Adrenal gland (tissue), 5 donors: Measurements from ENCODE around the gene ERICH6.

ENCODE experiments used
- POLR2A ChIP-seq, 2 donors: fragments of 450-650 bp; IDR thresholded peaks; one replicate each; pipeline ENCODE4 v1.6.1; 2017; ENCODE audit warnings: antibody characterized with exemption in 2 of 2, mild to moderate bottlenecking in 2 of 2, moderate library complexity in 1 of 2
- TF ChIP-seq, protein P1 (sequence below), 6 experiments: fragments of 450-650 bp in 4 of 6; fragments of 200-600 bp in 2 of 6; sonication (generic) in 1 of 6; IDR thresholded peaks; 1 replicate in 5 of 6; 2 replicates in 1 of 6; pipeline versions ENCODE4 v1.5.1 to v1.8.0; 2016 to 2021; ENCODE audit warnings: antibody characterized with exemption in 6 of 6, mild to moderate bottlenecking in 2 of 6, moderate library complexity in 1 of 6
- donor health status: DM: no; HTN: no; CAD: no.

DNA sequence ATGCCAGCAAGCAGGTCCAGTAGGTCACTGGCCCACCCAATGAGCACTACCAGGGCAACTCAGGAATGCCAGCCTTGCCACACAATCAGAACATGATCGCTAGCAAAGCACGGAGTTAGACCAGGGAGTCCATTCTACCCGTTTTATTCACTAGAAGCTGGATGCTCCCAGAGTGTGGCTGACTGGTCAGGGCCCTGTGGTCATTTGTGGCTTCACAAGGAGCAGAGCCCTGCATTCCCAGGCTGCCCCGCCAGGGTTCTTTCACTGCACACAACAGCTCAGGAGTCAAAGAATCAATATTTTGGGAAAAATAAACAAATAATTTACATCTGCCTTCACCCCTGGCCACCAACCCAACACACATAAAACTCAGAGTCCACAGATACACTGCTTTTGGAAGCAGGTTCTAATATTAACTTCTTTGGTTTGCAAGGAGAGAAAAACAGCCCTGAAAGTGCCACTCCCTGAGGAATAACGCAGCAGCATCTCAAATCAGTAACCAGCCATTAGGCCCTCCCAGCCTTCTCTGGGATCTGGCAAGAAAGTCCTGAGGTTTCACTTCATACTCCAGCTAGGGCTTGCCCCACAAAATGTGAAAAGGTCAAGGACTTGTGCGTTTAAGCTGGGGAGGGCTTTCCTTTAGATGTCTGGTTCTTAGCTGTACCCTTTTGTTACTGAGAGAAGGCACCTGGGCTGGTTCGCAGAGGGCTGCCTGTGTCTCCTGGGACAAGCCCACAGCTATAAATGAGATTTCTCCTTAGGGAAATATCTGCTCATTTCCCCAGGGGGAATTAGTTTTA, 43.3 kb upstream of the ERICH6 start:
- TF ChIP-seq, protein P1, sequence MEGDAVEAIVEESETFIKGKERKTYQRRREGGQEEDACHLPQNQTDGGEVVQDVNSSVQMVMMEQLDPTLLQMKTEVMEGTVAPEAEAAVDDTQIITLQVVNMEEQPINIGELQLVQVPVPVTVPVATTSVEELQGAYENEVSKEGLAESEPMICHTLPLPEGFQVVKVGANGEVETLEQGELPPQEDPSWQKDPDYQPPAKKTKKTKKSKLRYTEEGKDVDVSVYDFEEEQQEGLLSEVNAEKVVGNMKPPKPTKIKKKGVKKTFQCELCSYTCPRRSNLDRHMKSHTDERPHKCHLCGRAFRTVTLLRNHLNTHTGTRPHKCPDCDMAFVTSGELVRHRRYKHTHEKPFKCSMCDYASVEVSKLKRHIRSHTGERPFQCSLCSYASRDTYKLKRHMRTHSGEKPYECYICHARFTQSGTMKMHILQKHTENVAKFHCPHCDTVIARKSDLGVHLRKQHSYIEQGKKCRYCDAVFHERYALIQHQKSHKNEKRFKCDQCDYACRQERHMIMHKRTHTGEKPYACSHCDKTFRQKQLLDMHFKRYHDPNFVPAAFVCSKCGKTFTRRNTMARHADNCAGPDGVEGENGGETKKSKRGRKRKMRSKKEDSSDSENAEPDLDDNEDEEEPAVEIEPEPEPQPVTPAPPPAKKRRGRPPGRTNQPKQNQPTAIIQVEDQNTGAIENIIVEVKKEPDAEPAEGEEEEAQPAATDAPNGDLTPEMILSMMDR (IDR thresholded peaks at IDR 0.05), result no peak
- no peak for TF ChIP-seq POLR2A (IDR thresholded peaks at IDR 0.05)
